HG03432 (cell line): Measurements from ENCODE around the gene EGLN3.
"Not testable (repeated sequence)": the region's sequence is repeated elsewhere in the genome, so short reads cannot be mapped to it uniquely, and the experiment has no call there.

Experiments
- ATAC-seq: cut with Tn5 transposase; IDR thresholded peaks from one replicate; pipeline ENCODE4 v1.9.1; 2021; ENCODE audit warnings: mild to moderate bottlenecking, moderate library complexity; ENCODE audit not compliant: unreplicated experiment

Gene EGLN3

GRCh38 chr14:33938131-33938949 is 12.5 kb downstream of the EGLN3 start:
- peak; percentile 54 for ATAC-seq

DNA sequence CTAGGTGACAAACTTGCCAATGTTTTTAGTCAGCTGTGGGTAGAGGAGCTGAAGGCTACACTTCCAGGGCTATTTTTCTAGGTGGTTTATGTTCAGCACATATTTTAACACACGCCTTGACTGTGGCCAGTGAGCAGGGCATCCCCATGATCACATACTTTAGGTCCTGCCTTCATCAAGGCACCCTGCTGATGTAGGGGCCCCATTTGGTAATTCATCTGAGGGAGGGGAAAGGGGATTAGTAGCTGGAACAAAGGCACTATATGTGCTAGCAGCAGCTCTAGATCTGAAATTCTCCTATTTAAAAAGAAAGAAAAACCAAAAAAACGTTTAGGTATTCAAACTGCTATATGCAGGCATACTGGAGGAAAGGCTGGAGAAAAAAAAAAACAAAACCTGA is 14.5 kb downstream of the EGLN3 start:
- no peak for ATAC-seq

- ATAC-seq, result no peak
Measured at GRCh38 chr14:33934938-33935337, 15.9 kb downstream of the EGLN3 start.

- ATAC-seq, result no peak
Measured at GRCh38 chr14:33934043-33934750, 16.7 kb downstream of the EGLN3 start.

DNA sequence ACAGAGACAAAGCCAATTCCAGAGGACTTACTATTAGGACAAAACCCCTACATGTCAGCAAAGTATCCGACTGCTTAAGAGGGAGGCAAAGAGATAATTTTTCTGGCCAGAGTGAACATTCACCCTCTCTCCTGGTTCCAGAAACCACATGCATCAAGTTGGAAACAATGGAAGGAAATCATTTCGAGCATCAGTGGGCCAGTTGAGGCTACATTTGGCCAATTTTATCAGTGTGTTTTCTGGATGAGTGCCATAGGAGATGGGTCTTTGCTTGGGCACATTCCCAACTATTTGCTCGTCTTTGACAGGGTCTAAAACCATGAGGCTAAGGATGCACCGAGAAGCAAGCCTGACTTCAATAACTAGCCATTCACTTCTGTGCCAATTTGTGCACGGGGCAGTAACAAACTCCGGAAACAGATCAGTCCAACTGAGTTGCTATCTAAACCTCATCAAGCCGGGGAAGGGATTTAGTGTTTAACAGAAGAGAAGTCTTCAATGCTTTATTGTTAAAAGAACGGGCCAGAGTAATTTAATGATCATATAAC is 17.4 kb downstream of the EGLN3 start:
- ATAC-seq, result no peak

DNA sequence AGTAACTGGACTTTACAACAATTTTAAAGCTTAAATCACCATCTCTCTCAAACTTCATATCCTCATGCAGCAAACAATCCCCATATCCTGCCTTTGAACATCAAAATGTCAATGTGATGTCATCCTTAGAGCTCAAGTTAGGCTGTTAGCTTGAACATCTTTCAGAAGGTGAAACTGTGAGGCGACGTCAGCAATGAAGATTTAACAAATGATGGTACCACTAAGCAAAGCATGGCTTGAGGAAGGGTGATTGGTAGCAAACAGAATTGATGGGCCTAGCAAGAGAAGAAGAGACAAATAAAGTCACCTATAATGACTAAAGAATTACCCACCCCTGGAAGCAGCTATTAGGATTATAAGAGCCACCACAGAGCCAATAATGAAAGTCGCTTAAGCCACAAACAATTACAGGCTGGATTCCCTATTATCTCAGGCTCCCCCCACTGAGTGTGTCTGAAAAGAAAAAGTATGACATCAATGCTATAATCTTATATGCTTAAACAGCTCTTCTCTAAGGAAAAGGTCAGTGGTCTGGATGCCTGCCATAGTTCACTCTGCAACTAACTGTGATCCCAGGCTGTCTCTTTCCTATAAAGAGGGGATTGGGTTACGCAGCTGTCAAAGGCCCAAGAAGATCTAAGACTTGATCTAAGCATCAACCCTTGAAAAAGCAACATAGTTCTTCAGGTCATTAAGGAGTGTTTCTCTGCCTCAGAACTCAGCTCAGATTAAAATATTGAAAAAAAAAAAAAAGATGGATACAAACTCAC is 18.1 kb downstream of the EGLN3 start:
- no peak for ATAC-seq

GRCh38 chr14:33932033-33932432 is 18.8 kb downstream of the EGLN3 start:
- ATAC-seq, result no peak

- ATAC-seq, result no peak
Measured at GRCh38 chr14:33931461-33931860, 19.4 kb downstream of the EGLN3 start.

GRCh38 chr14:33930439-33930838 is 20.4 kb downstream of the EGLN3 start:
- no peak for ATAC-seq

- no peak for ATAC-seq
Measured at GRCh38 chr14:33929799-33930408, 21.0 kb downstream of the EGLN3 start.

GRCh38 chr14:33928895-33929294 is 22.0 kb downstream of the EGLN3 start:
- no peak for ATAC-seq

DNA sequence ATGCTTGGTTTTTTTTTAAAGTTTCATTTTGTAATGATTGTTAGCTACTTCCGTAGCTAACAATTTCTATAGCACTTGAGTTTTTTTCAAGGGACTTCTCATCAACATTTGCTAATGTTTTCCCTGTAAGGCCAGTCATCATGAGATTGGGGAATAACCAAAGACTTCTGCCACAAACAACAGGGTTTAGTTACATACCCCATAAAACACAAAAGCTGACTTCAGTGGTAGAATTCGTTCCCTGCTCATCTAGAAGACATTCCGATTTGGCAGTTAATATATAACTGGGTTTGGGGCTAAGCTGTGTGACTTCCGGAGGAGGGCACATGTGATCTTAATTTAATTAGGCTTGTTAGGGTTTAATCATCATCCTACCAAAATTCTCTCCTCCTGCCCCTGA is 22.9 kb downstream of the EGLN3 start:
- no peak for ATAC-seq

DNA sequence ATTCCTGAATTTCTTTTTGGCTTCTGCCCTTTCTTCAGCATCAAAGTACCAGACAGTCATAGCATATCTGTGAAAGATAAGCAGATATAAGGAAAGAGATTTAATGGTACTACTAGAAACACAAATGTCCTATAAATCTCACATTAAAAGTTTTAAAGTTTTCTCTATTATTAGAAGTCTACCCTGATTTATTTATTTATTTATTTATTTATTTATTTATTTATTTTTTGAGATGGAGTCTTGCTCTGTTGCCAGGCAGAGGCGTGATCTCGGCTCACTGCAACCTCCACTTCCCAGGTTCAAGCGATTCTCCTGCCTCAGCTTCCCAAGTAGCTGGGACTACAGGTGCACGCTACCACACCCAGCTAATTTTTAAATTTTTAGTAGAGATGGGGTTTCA is 23.9 kb downstream of the EGLN3 start:
- not testable (repeated sequence) for ATAC-seq

GRCh38 chr14:33925946-33926345 is 24.9 kb downstream of the EGLN3 start:
- no peak for ATAC-seq

DNA sequence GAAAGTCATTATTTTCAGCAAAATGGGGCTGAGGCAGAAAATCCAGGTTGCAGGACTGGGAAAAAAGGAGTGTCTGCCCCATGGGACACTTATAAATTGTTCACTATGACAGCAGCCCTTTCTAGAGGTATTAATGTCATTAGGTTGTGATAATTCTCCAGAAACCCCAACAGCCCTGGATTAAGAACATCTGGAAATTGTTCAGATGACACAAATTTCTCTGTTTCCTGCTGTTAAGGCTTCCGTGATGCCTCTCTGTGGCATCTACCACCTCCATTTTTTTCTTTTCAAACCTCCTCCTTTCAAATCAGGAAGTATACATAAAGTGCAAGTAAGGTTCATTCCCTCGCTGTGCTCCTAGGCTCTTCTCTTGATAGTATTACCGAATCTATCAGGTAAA is 25.6 kb downstream of the EGLN3 start:
- ATAC-seq, result no peak

DNA sequence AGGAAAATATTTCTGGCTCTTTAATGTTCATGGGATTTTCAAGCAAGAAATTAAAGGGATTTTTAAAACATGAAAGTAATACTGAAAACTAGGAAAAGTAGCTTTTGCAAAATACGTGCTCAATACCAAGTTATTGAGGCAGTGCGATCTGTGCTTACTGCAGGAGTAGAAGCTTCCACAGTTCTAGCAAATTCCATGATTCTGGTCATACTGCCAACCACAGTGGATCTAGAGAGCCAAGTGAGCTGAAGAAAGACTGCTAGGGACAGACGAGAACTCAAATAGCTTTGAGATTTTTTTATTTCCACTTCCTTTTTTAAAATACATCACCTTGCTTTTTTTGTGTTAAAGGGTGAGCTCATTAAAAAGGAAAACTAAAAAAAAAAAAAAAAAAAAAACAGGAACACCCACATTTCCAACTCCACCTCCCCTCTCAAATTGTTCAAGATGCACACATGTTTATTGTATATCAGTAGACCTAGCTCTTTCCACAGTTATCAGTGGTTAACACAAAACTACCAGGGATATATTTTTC is 26.2 kb downstream of the EGLN3 start:
- no peak for ATAC-seq

GRCh38 chr14:33922125-33922524 is 28.7 kb downstream of the EGLN3 start:
- no peak for ATAC-seq

DNA sequence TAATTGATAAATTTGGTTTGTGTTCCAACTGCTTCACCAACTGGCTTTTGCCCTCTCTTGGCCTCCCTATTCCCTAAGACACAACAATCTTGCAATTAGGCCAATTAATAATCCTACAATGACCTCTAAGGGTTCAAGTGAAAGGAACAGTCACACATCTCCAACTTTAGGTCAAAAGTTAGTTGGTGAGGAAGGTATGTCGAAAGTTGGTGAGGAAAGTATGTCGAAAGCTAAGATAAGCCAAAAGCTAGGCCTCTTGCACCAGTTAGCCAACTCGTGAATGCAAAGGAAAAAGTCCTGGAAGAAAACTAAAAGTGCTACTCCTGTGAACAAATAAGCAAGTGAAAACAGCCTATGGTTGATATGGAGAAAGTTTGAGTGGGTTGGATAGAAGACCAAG is 32.6 kb downstream of the EGLN3 start:
- no peak for ATAC-seq

GRCh38 chr14:33917661-33918060 is 33.2 kb downstream of the EGLN3 start:
- no peak for ATAC-seq

DNA sequence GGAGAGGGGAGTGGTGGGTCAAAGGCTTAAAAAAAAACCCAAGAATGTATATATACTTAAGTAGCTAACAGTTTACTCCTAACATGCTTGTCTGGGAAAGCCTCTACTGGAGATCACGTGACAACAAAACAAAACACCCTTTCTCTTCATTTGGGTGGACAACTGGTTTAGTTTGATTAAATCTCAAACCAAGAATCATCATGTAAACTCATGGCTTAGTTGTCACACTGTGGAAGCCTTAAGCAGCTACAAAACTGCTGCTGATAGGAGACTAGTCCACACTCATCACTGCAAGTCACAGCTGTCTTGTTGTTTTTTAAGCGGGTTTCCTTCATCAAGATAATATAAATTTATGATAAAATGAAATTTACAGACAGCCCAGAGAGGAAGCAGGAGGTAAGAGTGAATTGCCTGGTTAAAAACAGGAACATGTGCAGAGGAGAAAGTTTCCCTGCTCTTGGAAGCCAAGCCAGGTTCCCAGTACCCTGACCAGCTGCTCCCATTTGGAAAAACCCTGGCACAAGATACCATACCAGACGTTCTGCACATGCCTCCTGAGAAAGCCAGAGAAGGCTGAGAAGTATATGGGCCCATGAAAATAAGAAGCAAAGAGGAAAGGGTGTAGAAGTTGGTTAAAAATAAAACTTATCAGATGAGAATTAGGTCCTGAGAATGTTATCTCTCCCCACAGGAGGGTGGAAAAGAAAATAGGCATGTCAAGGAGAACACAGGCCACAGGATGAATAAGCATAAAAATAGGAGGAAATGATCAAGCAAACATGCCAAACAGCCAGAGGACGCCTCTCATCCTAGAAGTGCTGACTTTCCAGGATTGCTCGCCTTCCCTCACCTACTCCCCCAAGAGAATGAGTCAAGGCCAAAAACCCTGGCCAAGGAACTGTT is 34.0 kb downstream of the EGLN3 start:
- no peak for ATAC-seq
